GM19468 (cell line): ENCODE results near the gene CHKA.

Experiments
- ATAC-seq: cut with Tn5 transposase; IDR thresholded peaks from one replicate; pipeline ENCODE4 v1.9.1; 2021; ENCODE audit warnings: mild to moderate bottlenecking, moderate library complexity, moderate number of reproducible peaks; ENCODE audit not compliant: unreplicated experiment; ENCODE audit errors: extremely low read depth

The CHKA gene

DNA sequence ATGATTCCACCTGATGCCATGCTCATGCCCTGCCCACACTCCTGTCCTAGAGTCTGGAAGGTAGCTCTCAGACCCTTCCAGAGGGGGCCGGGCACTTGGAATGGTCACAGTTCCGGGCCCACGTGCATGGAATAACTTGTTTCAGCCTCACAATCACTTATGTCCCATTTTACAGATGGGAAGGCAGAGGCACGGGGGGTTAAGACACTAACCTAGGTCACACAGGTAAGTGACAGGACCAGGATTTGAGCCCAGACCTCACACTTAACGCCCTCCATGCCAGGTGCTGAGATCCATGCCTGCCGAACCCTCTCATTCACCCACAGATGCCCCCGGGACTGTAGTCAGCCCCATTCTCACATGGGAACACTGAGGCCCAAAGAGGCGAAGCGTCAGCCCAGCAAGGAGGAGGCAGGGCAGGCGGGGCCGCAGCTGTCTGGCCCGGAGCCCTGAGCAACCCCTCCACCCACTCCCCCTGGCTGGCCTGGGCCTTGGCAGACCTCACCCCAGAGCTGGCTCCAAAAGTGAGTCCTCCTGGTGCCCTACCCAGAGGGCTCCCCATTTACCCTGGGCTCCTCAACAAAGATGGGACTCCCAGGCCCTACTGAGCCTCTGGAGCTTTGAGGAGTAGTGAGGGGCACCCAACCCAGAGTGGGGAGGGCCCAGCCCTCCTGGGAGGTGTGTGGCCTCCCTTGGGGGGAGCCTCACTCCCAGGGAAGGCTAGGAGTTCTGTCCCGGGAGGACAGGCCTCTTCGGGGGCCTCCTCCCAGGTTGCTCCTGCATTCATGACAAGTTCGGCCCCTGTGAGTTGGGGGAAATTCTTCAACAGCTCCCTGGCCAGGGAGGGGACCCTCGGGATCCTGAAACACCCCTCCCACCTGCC is 113.4 kb downstream of the CHKA start:
- no peak for ATAC-seq

DNA sequence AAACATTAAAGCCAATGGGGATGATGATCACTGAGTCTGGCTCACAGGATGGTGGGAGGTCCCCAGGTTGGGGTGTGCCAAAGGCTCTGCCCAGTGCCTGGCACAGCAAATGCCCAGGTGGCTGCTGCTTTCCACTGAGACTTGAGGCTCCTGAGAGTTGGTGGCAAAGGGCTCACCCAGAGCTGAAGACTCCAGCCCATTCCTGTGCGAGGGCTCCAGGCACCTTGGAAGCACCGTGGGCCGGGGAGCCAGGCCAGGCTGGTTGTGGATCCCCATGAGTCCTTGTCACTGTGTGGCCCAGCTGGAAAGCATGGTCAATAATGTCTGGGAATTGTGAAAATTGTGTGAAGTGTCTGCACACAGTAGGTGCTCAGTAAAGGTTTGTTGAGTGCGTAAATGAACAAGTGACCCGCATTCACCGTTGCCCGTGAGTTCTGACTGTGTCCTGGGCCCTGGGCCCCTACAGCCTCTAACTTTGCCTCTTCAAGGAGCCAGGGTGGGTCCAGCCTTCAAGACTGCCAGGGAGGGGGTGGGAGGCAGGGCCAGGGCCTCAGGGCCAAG is 114.5 kb downstream of the CHKA start:
- no peak for ATAC-seq

DNA sequence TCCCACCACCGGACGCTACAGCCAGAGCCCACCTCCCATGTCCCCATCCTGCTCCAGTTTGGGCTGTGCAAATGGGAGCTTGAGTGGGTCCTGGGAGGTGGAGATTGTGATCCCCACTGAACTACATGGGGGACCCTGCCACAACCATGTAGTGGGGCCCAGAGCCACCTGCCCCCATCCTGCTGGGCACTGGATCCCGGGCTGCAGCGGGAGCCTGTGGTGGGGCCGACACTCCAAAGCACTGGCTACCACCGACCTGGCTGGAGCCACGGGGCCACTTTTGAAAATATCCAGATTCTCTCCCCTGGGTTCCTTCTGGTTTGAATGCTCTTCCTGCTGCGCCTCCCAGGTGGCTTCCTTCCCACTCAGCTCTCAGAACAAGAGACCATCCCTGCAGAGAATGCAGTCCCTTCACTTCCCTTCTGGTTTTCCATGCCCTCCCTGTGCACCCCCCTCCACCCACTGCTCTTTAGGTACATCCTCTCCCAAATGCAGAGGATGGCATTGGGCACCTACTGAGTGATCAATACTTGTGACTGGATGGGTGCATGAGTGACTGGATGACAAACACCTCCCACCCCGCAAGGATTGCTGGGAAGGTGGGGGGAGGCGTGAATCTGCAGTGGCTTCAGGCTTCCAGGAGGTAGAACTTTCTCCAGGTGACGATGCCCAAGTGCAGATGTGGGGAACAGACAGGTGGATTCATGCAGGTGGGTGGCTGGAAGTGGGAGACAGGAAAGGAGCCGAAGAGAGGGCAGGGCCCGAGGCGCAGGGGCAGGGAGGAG is 116.4 kb downstream of the CHKA start:
- no peak for ATAC-seq

DNA sequence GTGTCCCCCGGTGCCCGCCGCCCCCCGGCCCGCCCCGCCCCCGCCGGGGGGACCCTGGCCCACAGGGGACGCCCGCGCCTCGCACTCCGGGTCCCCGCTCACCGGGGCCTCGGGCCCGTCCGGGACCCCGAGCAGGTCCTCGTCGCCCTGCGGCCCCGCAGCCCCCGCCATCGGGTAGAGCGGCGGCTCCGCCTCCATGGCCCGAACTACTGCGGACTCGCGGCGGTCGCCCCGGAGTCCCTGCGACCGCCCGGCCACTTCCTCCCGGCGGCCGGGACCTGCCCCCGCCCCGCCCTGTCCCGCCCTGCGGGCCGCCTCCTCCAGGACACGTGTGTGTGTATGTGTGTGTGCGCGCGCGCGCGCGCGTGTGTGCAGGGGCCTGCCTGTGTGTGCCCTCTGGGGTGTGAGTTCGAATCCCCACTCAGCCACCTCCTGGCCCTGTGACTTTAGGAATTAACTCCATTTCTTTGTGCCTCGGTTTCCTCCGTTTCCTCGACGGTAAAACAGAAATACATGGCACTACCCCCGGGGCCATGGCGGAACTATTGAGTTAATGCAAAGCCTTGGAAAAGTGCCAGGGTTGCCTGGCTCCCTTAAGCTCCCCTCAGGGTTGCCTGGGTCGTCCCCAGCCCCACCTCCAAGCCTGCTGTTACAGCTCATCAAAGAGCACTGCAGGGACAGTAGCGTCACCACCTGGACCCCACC is 117.2 kb downstream of the CHKA start, which contains the start of gene UNC93B1:
TSS of gene UNC93B1 (minus strand) at position 252 of the 705 bp plus-strand sequence. CDS start at position 198, 54 bp downstream.
- no peak for ATAC-seq

DNA sequence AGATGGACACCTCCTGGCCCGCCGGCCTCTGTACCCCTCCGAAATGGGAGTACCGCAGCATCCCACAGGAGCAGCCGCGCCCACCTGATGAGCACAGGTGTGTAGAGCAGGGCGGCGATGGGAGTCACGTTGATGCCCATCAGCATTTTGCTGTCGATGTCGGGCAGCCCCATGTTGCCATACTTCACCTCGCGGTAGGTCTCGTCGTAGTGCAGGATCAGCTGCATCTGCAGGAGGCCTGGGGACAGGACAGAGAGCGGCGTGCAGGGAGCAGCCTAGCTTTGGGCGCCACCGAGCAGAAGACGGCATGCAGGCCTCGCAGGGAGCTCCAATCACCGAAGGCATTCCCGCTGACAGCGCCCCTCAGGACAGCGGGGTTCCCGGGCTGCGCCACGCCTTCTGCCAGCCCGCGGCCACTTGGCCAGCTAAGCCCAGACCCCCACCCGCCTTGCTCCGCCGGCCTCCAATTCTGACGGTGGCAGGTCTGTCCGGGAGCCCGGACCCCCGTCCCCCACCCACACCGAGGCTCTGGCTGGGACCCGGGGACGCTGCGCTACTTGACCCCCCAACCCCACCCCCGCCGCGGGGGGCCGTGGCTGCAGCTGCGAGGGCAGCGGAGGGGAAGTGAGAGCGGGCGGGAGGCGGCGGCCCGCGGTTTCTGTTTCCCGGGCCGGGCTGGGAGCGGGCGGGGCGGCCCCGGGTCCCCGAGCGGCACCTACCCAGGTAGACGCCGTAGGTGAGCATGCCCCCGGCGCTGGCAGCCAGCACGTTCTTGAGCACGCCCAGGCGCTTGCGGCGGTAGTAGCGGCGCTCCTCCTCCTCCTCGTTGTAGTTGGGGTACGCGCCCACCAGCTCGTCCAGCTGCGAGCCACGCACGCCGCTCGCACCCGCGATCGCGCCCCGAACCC is 118.0 kb downstream of the CHKA start:
- no peak for ATAC-seq
